ENCODE measurements around the gene AVP. TPM values are rescaled to one million over a fixed set of nuclear protein-coding genes. Genes with fewer than 3 reads are reported as not detected.

The AVP gene
- total RNA-seq, 4 donors from 2014 or later, result 5.8 TPM; not detected in 3

- peaks cover 0 to 11% (median 0%) of the 10 kb centered on the region in 3 donors for H3K36me3 ChIP-seq
- no peak for DNase-seq
- no peak for TF ChIP-seq POLR2A (IDR thresholded peaks at IDR 0.05)
- TF ChIP-seq CTCF (IDR thresholded peaks at IDR 0.05), result peak; percentile 22 to 72 (median 54)
Observed at GRCh38 chr20:3115190-3116107, 30.9 kb upstream of the AVP start.

GRCh38 chr20:3111995-3112394, 27.5 kb upstream of the AVP start:
- Histone ChIP-seq H3K36me3 (peaks cover 0 to 35% (median 0%) of the 10 kb centered on the region in 3 donors), H3K9me3 (no peaks in the 10 kb centered on the region)
- DNase-seq, result no peak

More at GRCh38 chr20:3115190-3116107, 30.9 kb upstream of the AVP start:
- Histone ChIP-seq H3K27ac (no peak overlapping the region), H3K4me1 (no peaks in the 10 kb centered on the region), H3K27me3 (no peaks in the 10 kb centered on the region), H3K9me3 (no peaks in the 10 kb centered on the region), H3K4me3 (no peak overlapping the region)

GRCh38 chr20:3111507-3111906, 27.0 kb upstream of the AVP start:
- H3K27ac ChIP-seq, result no peak overlapping the region
- H3K4me3 ChIP-seq, result no peak overlapping the region
- H3K9me3 ChIP-seq, result no peaks in the 10 kb centered on the region
- no peaks in the 10 kb centered on the region for H3K27me3 ChIP-seq
- H3K36me3 ChIP-seq, result peaks cover 0 to 40% (median 0%) of the 10 kb centered on the region in 3 donors
- no peak for DNase-seq
- no peaks in the 10 kb centered on the region for H3K4me1 ChIP-seq
- TF ChIP-seq POLR2A (IDR thresholded peaks at IDR 0.05), result no peak
- TF ChIP-seq CTCF (IDR thresholded peaks at IDR 0.05), result no peak

More at GRCh38 chr20:3111995-3112394, 27.5 kb upstream of the AVP start:
- Histone ChIP-seq H3K4me1 (no peaks in the 10 kb centered on the region), H3K4me3 (no peak overlapping the region), H3K27me3 (no peaks in the 10 kb centered on the region), H3K27ac (no peak overlapping the region)
- no peak for TF ChIP-seq CTCF (IDR thresholded peaks at IDR 0.05)
- no peak for TF ChIP-seq POLR2A (IDR thresholded peaks at IDR 0.05)

- Histone ChIP-seq H3K9me3 (no peaks in the 10 kb centered on the region), H3K27ac (no peak overlapping the region), H3K4me1 (no peaks in the 10 kb centered on the region), H3K27me3 (no peaks in the 10 kb centered on the region), H3K4me3 (no peak overlapping the region), H3K36me3 (peaks cover 0 to 36% (median 0%) of the 10 kb centered on the region in 3 donors)
- no peak for DNase-seq
- TF ChIP-seq POLR2A (IDR thresholded peaks at IDR 0.05) (no peak), CTCF (IDR thresholded peaks at IDR 0.05) (no peak)
Observed at GRCh38 chr20:3109350-3110302, 25.1 kb upstream of the AVP start.

GRCh38 chr20:3107464-3108025, 23.0 kb upstream of the AVP start:
- no peak for DNase-seq
- no peak overlapping the region for H3K27ac ChIP-seq
- H3K9me3 ChIP-seq, result no peaks in the 10 kb centered on the region
- no peaks in the 10 kb centered on the region for H3K27me3 ChIP-seq
- H3K4me3 ChIP-seq, result no peak overlapping the region
- no peak for TF ChIP-seq CTCF (IDR thresholded peaks at IDR 0.05)
- TF ChIP-seq POLR2A (IDR thresholded peaks at IDR 0.05), result no peak
- H3K4me1 ChIP-seq, result no peaks in the 10 kb centered on the region
- peaks cover 0 to 29% (median 0%) of the 10 kb centered on the region in 3 donors for H3K36me3 ChIP-seq

Data from Peyer's patch (tissue), 4 donors.